ENCODE measurements around the gene STRN.

- TF ChIP-seq, protein P1, sequence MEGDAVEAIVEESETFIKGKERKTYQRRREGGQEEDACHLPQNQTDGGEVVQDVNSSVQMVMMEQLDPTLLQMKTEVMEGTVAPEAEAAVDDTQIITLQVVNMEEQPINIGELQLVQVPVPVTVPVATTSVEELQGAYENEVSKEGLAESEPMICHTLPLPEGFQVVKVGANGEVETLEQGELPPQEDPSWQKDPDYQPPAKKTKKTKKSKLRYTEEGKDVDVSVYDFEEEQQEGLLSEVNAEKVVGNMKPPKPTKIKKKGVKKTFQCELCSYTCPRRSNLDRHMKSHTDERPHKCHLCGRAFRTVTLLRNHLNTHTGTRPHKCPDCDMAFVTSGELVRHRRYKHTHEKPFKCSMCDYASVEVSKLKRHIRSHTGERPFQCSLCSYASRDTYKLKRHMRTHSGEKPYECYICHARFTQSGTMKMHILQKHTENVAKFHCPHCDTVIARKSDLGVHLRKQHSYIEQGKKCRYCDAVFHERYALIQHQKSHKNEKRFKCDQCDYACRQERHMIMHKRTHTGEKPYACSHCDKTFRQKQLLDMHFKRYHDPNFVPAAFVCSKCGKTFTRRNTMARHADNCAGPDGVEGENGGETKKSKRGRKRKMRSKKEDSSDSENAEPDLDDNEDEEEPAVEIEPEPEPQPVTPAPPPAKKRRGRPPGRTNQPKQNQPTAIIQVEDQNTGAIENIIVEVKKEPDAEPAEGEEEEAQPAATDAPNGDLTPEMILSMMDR (IDR thresholded peaks at IDR 0.05): 0 out of 2 replicates have a peak, but pooled peaks have one; percentile 10
- TF ChIP-seq ZFX (IDR thresholded peaks at IDR 0.05; ENCODE audit: borderline replicate concordance): no peak
These were observed 108.6 kb downstream of the STRN start for GRCh38 chr2:36857713-36858112.
